Measurements from ENCODE around the gene MINPP1. TPM values are rescaled to one million over a fixed set of nuclear protein-coding genes. Genes with fewer than 3 reads are reported as not detected.

MINPP1 gene
- total RNA-seq, 4 donors from 2014 or later: 11.1 to 28.4 (median 21.2) TPM

DNA sequence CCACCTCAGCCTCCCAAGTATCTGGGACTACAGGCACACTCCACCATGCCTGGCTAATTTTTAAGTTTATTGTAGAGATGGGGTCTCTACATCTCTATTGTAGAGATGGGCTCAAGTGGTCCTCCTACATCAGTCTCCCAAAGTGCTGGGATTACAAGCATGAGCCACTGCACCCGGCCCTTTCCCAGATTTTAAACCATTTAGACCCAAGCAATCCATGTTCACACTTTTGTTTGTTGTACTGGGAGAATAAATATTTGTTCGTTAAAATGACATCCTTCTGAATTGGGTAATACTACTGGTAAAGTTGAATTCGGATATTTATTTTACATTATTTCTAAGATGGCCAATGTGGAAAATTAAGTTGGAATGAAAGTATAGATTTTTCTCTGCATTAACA is 52.7 kb downstream of the MINPP1 start:
- Histone ChIP-seq H3K27ac (no peak overlapping the region), H3K36me3 (no peaks in the 10 kb centered on the region), H3K4me3 (no peak overlapping the region), H3K27me3 (no peaks in the 10 kb centered on the region), H3K4me1 (peaks cover 0 to 5% (median 2%) of the 10 kb centered on the region in 4 donors), H3K9me3 (no peaks in the 10 kb centered on the region)
- WGBS, 2 donors (ENCODE audit: low coverage in 1 of 2): 90 to 91% methylated on average over 3 of the region's 3 CpGs
- DNase-seq: no peak
- TF ChIP-seq EP300 (IDR thresholded peaks at IDR 0.05; ENCODE audit: low read depth) (no peak), POLR2A (IDR thresholded peaks at IDR 0.05) (no peak), POLR2AphosphoS5 (IDR thresholded peaks at IDR 0.05) (no peak)
- TF ChIP-seq, protein P1, sequence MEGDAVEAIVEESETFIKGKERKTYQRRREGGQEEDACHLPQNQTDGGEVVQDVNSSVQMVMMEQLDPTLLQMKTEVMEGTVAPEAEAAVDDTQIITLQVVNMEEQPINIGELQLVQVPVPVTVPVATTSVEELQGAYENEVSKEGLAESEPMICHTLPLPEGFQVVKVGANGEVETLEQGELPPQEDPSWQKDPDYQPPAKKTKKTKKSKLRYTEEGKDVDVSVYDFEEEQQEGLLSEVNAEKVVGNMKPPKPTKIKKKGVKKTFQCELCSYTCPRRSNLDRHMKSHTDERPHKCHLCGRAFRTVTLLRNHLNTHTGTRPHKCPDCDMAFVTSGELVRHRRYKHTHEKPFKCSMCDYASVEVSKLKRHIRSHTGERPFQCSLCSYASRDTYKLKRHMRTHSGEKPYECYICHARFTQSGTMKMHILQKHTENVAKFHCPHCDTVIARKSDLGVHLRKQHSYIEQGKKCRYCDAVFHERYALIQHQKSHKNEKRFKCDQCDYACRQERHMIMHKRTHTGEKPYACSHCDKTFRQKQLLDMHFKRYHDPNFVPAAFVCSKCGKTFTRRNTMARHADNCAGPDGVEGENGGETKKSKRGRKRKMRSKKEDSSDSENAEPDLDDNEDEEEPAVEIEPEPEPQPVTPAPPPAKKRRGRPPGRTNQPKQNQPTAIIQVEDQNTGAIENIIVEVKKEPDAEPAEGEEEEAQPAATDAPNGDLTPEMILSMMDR (IDR thresholded peaks at IDR 0.05): no peak
- intact Hi-C loops (cut with DNase I; ENCODE audit: low total_unique reads): no loop called here
- in situ Hi-C loops (cut with MboI; ENCODE audit: low pct_ligation_motif_present in 1 of 4, low pct_unique_long_range_greater_than_20kb in 1 of 4, low sequenced_read_pairs in 3 of 4): no loop called here

DNA sequence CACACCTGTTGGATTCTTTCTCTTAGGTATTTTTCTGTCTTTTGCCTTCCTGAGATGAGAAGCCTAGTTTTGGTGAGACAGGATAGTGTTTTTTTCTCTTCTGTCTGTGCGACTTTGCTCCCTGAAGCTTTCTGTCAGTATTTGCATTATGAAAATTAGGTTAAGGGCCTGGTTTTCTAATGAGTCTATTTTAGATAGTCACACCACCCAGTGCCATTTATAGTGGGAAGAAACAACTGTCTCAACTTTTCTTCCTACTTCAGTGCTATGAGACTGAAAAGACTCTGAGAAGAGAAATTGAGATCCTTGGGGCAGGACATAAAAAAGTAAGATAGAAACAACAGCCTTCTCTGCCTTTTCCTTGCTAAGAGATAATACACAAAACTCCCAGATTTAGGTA is 53.6 kb downstream of the MINPP1 start:
- Histone ChIP-seq H3K36me3 (no peaks in the 10 kb centered on the region), H3K4me1 (peaks cover 0 to 5% (median 2%) of the 10 kb centered on the region in 4 donors), H3K4me3 (no peak overlapping the region), H3K27ac (no peak overlapping the region), H3K27me3 (no peaks in the 10 kb centered on the region), H3K9me3 (peaks cover 0 to 3% of the 10 kb centered on the region in 2 donors)
- in situ Hi-C loops (cut with MboI; ENCODE audit: low pct_ligation_motif_present in 1 of 4, low pct_unique_long_range_greater_than_20kb in 1 of 4, low sequenced_read_pairs in 3 of 4) (no loop called here), intact Hi-C loops (cut with DNase I; ENCODE audit: low total_unique reads) (no loop called here)
- TF ChIP-seq EP300 (IDR thresholded peaks at IDR 0.05; ENCODE audit: low read depth): no peak
- TF ChIP-seq, protein P1 (IDR thresholded peaks at IDR 0.05): no peak
- TF ChIP-seq POLR2A (IDR thresholded peaks at IDR 0.05): no peak
- TF ChIP-seq POLR2AphosphoS5 (IDR thresholded peaks at IDR 0.05): no peak
- DNase-seq: no peak
- 60 to 68% methylated on average over 1 of the region's 1 CpG for WGBS, 2 donors (ENCODE audit: low coverage in 1 of 2)

DNA sequence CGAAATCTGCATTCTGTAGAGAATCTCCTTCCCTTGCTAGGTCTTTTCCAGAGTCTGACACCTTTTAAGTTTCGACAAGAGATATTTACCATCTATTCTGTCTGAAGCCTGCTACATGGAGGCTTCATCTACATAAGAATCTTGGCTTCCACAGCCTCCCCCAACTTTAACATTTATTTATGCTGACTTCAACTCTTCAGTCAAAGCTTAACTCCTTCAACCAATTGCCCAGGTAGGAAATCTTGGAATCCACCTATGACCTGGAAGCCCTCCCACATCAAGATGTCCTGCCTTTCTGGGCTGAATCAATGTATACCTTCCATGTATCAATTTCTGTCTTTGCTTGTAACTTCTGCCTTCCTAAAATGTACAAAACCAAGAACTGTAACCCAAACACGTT is 54.7 kb downstream of the MINPP1 start:
- no peak for DNase-seq
- Histone ChIP-seq H3K9me3 (peaks cover 0 to 3% of the 10 kb centered on the region in 2 donors), H3K27ac (no peak overlapping the region), H3K4me3 (no peak overlapping the region), H3K4me1 (peaks cover 0 to 5% (median 2%) of the 10 kb centered on the region in 4 donors), H3K36me3 (no peaks in the 10 kb centered on the region), H3K27me3 (no peaks in the 10 kb centered on the region)
- in situ Hi-C loops (cut with MboI; ENCODE audit: low pct_ligation_motif_present in 1 of 4, low pct_unique_long_range_greater_than_20kb in 1 of 4, low sequenced_read_pairs in 3 of 4): no loop called here
- WGBS, 2 donors (ENCODE audit: low coverage in 1 of 2): 72 to 80% methylated on average over 3 of the region's 3 CpGs
- intact Hi-C loops (cut with DNase I; ENCODE audit: low total_unique reads): no loop called here
- TF ChIP-seq POLR2A (IDR thresholded peaks at IDR 0.05) (no peak), EP300 (IDR thresholded peaks at IDR 0.05; ENCODE audit: low read depth) (no peak), POLR2AphosphoS5 (IDR thresholded peaks at IDR 0.05) (no peak)
- TF ChIP-seq, protein P1 (IDR thresholded peaks at IDR 0.05): no peak

DNA sequence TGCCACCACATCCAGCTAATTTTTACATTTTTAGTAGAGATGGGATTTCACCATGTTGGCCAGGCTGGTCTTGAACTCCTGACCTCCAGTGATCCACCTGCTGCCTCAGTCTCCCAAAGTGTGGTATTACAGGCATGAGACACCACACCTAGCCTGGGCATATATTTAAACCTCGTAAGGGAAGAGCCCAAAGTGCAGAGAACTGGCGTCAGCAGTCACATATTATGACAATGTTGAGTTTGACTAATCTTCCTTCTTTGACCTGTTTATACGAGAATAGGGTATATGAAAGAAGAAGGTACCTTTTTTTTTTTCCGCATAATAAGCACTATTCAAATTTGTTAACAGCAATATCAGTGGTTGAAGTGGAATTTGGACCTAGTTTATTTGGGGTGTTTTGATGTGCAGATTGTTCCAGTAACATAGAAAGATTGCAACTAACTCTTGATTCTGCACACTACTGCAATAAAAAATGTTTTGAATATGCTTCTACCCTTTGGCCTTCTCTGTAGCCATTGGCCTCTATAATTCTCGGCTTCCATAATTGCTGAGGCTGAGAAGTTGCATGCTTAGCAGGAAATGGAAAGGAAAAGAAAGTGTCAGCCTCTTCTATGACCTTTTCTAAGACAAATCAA is 55.9 kb downstream of the MINPP1 start:
- no peak for DNase-seq
- in situ Hi-C loops (cut with MboI; ENCODE audit: low pct_ligation_motif_present in 1 of 4, low pct_unique_long_range_greater_than_20kb in 1 of 4, low sequenced_read_pairs in 3 of 4): no loop called here

More for the DNA sequence above, 55.9 kb downstream of the MINPP1 start:
- 51 to 56% methylated on average over 5 of the region's 5 CpGs for WGBS, 2 donors (ENCODE audit: low coverage in 1 of 2)
- Histone ChIP-seq H3K27me3 (no peaks in the 10 kb centered on the region), H3K9me3 (peaks cover 0 to 8% of the 10 kb centered on the region in 2 donors), H3K4me1 (peaks cover 0 to 5% (median 2%) of the 10 kb centered on the region in 4 donors), H3K36me3 (no peaks in the 10 kb centered on the region), H3K4me3 (no peak overlapping the region), H3K27ac (peak overlapping the region; percentile 18 to 61 (median 47))
- intact Hi-C loops (cut with DNase I; ENCODE audit: low total_unique reads): no loop called here
- TF ChIP-seq EP300 (IDR thresholded peaks at IDR 0.05; ENCODE audit: low read depth): no peak
- TF ChIP-seq, protein P1 (IDR thresholded peaks at IDR 0.05): no peak
- TF ChIP-seq POLR2AphosphoS5 (IDR thresholded peaks at IDR 0.05): peak in 1 of 3 donors; percentile 16
- TF ChIP-seq POLR2A (IDR thresholded peaks at IDR 0.05): no peak

Data from transverse colon (tissue), 4 donors.